Measurements from ENCODE around the gene DMAC2. TPM values are rescaled to one million over a fixed set of nuclear protein-coding genes. Genes with fewer than 3 reads are reported as not detected.

The DMAC2 gene
- total RNA-seq, 2 donors from 2014 or later: 21.7 to 27.9 TPM

DNA sequence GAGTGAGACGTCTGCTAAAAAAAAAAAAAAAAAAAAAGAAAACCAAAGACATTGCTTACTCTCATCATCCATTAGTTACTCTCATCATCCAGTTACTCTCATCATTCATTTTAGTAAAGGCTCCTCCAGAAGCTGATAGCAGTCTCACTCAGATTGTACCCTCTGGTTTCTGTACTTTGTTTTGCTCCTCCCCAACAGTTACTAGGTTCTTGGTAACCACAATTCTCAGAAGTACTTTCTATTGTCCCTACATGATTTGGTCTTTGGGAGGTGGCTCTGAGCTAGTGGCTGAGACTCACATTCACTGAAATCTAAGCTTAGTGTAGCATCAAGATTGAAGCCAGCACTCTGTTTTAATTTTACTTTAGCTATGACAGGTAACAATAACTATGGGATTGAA lies 17.5 kb upstream of the DMAC2 start:
- DNase-seq (ENCODE audit: low spot score): no peak
- Histone ChIP-seq H3K27ac (no peak overlapping the region), H3K27me3 (replicated peaks; ENCODE audit: insufficient read depth) (no peaks in the 10 kb centered on the region)

DNA sequence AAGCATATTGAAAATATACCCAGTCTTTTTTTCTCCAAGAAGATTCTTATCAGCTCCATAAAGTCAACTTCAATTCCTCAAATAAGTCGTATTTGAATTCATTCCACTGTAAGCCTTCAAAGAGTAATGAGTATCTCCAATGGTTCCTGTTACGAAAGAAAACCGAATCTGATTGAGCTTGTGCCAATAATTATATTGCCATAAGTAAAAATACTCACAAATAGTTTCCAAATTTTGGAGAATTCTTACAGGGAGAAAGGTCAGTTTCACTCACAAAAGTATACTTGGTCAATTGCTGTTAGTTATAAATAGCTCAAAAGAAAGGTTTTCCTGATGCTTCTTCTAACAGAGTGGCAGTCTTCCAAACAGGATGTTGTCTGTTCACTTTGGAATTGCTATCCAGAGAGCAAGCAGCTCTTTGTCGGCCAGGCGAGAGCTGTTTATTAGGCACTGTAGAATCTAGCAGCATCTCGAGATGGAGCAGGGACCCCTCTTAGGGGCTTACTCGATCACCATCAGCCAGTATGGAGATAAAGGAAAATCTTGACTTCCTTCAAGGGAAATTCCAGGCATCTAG lies 16.7 kb upstream of the DMAC2 start:
- no peak for ATAC-seq (ENCODE audit: insufficient number of reproducible peaks, low FRiP score, low read depth)

More for the DNA sequence above, 17.5 kb upstream of the DMAC2 start:
- no peaks in the 10 kb centered on the region for H3K36me3 ChIP-seq
- no peak overlapping the region for H3K4me3 ChIP-seq
- TF ChIP-seq, protein P1, sequence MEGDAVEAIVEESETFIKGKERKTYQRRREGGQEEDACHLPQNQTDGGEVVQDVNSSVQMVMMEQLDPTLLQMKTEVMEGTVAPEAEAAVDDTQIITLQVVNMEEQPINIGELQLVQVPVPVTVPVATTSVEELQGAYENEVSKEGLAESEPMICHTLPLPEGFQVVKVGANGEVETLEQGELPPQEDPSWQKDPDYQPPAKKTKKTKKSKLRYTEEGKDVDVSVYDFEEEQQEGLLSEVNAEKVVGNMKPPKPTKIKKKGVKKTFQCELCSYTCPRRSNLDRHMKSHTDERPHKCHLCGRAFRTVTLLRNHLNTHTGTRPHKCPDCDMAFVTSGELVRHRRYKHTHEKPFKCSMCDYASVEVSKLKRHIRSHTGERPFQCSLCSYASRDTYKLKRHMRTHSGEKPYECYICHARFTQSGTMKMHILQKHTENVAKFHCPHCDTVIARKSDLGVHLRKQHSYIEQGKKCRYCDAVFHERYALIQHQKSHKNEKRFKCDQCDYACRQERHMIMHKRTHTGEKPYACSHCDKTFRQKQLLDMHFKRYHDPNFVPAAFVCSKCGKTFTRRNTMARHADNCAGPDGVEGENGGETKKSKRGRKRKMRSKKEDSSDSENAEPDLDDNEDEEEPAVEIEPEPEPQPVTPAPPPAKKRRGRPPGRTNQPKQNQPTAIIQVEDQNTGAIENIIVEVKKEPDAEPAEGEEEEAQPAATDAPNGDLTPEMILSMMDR (IDR thresholded peaks at IDR 0.05): no peak
- no peaks in the 10 kb centered on the region for H3K9me3 ChIP-seq
- no peaks in the 10 kb centered on the region for H3K4me1 ChIP-seq (ENCODE audit: control insufficient read depth in 1 of 2, low read depth in 2 of 2)
- ATAC-seq (ENCODE audit: insufficient number of reproducible peaks, low FRiP score, low read depth): no peak

DNA sequence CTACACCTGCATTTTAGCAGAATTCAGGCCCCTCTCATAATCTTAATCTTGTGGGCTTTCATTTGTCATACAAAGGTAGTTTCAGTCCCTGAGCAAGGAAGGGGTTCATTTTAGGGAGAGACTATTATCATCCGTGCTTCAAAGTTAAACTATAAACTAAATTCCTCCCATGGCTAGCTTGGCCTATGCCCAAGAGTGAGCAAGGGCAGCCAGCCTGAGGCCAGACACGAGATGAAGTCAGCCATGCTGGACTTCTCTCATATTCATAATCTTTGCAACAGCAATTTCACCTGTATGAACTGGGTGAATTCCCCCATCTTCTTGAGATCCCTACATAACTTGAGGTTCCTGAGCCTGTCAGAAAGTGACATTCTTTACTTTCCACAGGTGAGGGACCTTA lies 16.2 kb upstream of the DMAC2 start:
- Histone ChIP-seq H3K36me3 (no peaks in the 10 kb centered on the region), H3K4me3 (no peak overlapping the region), H3K4me1 (ENCODE audit: control insufficient read depth in 1 of 2, low read depth in 2 of 2) (no peaks in the 10 kb centered on the region), H3K27me3 (replicated peaks; ENCODE audit: insufficient read depth) (no peaks in the 10 kb centered on the region), H3K27ac (no peak overlapping the region), H3K9me3 (no peaks in the 10 kb centered on the region)
- TF ChIP-seq, protein P1 (IDR thresholded peaks at IDR 0.05): no peak
- DNase-seq (ENCODE audit: low spot score) (no peak), ATAC-seq (ENCODE audit: insufficient number of reproducible peaks, low FRiP score, low read depth) (no peak)

More for the DNA sequence above, 16.7 kb upstream of the DMAC2 start:
- no peaks in the 10 kb centered on the region for H3K9me3 ChIP-seq
- TF ChIP-seq, protein P1 (IDR thresholded peaks at IDR 0.05): no peak
- no peaks in the 10 kb centered on the region for H3K36me3 ChIP-seq
- no peak for DNase-seq (ENCODE audit: low spot score)
- H3K4me1 ChIP-seq (ENCODE audit: control insufficient read depth in 1 of 2, low read depth in 2 of 2): no peaks in the 10 kb centered on the region
- H3K27me3 ChIP-seq (replicated peaks; ENCODE audit: insufficient read depth): no peaks in the 10 kb centered on the region
- H3K4me3 ChIP-seq: no peak overlapping the region
- H3K27ac ChIP-seq: no peak overlapping the region

DNA sequence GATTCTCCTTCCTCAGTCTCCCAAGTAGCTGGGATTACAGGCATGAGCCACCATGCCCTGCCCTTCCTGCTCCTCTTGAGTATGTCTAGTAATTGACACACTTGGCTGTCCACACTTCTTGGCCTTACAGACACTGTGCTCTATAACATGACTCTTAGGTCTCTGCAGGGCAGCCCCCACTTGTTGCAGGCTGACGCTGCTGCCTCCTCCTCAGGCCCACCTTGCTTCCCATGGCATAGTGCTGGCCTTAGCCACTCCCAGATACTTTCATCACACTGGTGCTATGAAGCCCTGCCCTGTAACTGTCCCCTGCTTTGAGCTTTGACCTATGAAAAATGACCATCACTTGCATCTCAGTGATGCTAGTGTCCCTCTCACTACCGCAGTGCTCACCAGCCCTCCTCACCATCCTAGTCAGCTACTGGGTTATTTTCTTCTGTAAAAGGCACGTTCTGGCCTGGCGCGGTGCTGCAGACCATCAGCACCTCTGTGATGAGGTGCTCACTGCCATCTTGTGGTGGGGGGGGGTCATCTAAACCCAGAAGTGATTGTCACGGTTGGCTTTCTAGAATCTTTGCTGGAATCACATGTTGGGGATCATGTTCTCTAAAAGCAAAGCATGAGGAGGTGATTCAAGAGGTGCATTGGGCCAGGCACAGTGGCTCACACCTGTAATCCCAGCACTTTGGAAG lies 13.0 kb upstream of the DMAC2 start:
- no peak for DNase-seq (ENCODE audit: low spot score)
- TF ChIP-seq, protein P1 (IDR thresholded peaks at IDR 0.05): no peak
- Histone ChIP-seq H3K9me3 (no peaks in the 10 kb centered on the region), H3K4me1 (ENCODE audit: control insufficient read depth in 1 of 2, low read depth in 2 of 2) (peaks cover 0 to 11% of the 10 kb centered on the region in 2 donors), H3K27ac (no peak overlapping the region), H3K4me3 (no peak overlapping the region), H3K36me3 (no peaks in the 10 kb centered on the region), H3K27me3 (replicated peaks; ENCODE audit: insufficient read depth) (no peaks in the 10 kb centered on the region)
- no peak for ATAC-seq (ENCODE audit: insufficient number of reproducible peaks, low FRiP score, low read depth)

DNA sequence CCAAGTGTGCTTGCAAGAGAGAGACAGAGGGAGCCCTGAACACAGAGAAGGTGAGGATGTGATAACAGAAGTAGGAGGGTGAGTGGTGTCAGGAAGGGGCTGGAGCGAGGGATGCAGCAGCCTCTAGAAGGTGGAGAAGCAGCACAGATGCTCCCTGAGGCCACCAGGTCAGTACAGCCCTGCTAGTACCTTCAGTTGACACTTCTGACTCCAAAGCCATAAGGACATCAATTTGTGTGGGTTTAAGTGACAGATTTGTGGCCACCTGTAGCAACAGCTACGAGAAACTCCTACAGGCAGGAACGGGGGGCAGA lies 10.1 kb upstream of the DMAC2 start:
- Histone ChIP-seq H3K27me3 (replicated peaks; ENCODE audit: insufficient read depth) (no peaks in the 10 kb centered on the region), H3K36me3 (no peaks in the 10 kb centered on the region), H3K9me3 (no peaks in the 10 kb centered on the region), H3K27ac (no peak overlapping the region), H3K4me3 (no peak overlapping the region), H3K4me1 (ENCODE audit: control insufficient read depth in 1 of 2, low read depth in 2 of 2) (peaks cover 0 to 11% of the 10 kb centered on the region in 2 donors)
- TF ChIP-seq, protein P1 (IDR thresholded peaks at IDR 0.05): no peak
- ATAC-seq (ENCODE audit: insufficient number of reproducible peaks, low FRiP score, low read depth) (no peak), DNase-seq (ENCODE audit: low spot score) (no peak)

All from thoracic aorta (tissue), 2 donors.